HCT116 (cell line): ENCODE measurements around the gene HES5. TPM values are rescaled to one million over a fixed set of nuclear protein-coding genes. Genes with fewer than 3 reads are reported as not detected.
A peak's percentile ranks its signal among the peaks of the same experiment; 100 is the strongest.

Source experiments
- ATAC-seq: fragments of 200-7000 bp; cut with Tn5 transposase; 2 replicates; pipeline ENCODE4 v1.9.1; 2020; ENCODE audit warnings: mild to moderate bottlenecking, moderate library complexity
- BruUV-seq: library from RNA; stranded (reverse); fragments of 400-500 nt; replicated peaks from 2 replicates; lab custom pipeline; 2021; lab: Mats Ljungman, UMichigan
- CTCF ChIA-PET: fragments of 300-600 bp; sonication (Branson Sonifier 250); formaldehyde crosslinking; loops from one replicate; lab custom pipeline; 2021; ENCODE audit warnings: antibody characterized with exemption; lab: Charles Lee
- POLR2A ChIA-PET: fragments of 300-600, 350-600 bp; sonication (Branson Sonifier 250); formaldehyde crosslinking; loops from one replicate; lab custom pipeline; 2021; ENCODE audit warnings: antibody characterized with exemption; lab: Charles Lee
- RAD21 ChIA-PET, 2 experiments: fragments of 300-600 bp; sonication (Branson Sonifier 250); formaldehyde crosslinking; loops; one replicate each; lab custom pipeline; 2023; ENCODE audit warnings: low total read pairs in 2 of 2; ENCODE audit not compliant: uncharacterized antibody in 2 of 2, unreplicated experiment in 2 of 2, low non-redundant PET in 1 of 2; lab: Charles Lee
- DNase-seq: peaks from one replicate; pipeline ENCODE4 v3.0.0-alpha.2; 2010; ENCODE audit warnings: low read depth, low spot score
- H2AFZ ChIP-seq: fragments of 200-600 bp; shearing (Covaris generic), sonication (generic); 2 replicates; pipeline ENCODE4 v1.6.1; 2017; ENCODE audit warnings: low read depth, mixed run types, mixed read lengths, antibody characterized with exemption, low read length; ENCODE audit not compliant: poor library complexity, severe bottlenecking
- H3K27ac ChIP-seq: 2 replicates; pipeline ENCODE4 v1.5.1; 2012; ENCODE audit warnings: low read depth, low read length
- H3K27me3 ChIP-seq: fragments of 200-600 bp; sonication (generic); 2 replicates; pipeline ENCODE4 v1.6.1; 2016; ENCODE audit warnings: mixed run types, low read length, mixed read lengths; ENCODE audit not compliant: insufficient read depth
- H3K36me3 ChIP-seq, 2 experiments: fragments of 200-500 bp in 1 of 2; fragments of 200-600 bp in 1 of 2; sonication (Bioruptor generic) in 1 of 2; sonication (generic) in 1 of 2; 2 replicates each; pipeline versions ENCODE4 v1.5.1 to v1.6.1; 2014 to 2016; ENCODE audit warnings: low read length in 2 of 2, inconsistent platforms in 1 of 2, mixed read lengths in 1 of 2, mixed run types in 1 of 2; ENCODE audit not compliant: insufficient read depth in 2 of 2, control insufficient read depth in 1 of 2
- H3K4me1 ChIP-seq, 2 experiments: fragments of 200-600 bp in 1 of 2; sonication (generic) in 1 of 2; 2 replicates each; pipeline versions ENCODE4 v1.5.1 to v1.6.1; 2012 to 2017; ENCODE audit warnings: low read length in 2 of 2, inconsistent platforms in 1 of 2, mild to moderate bottlenecking in 1 of 2, mixed read lengths in 1 of 2, mixed run types in 1 of 2, moderate library complexity in 1 of 2; ENCODE audit not compliant: insufficient read depth in 2 of 2, control insufficient read depth in 1 of 2
- H3K4me2 ChIP-seq: fragments of 200-600 bp; sonication (generic); 2 replicates; pipeline ENCODE4 v1.6.1; 2017; ENCODE audit warnings: mixed run types, low read length, mixed read lengths
- H3K4me3 ChIP-seq, 2 experiments: fragments of 200-600 bp in 1 of 2; sonication (generic) in 1 of 2; replicated peaks in 1 of 2; 2 replicates each; pipeline ENCODE4 v1.5.1; 2011 to 2016; ENCODE audit warnings: low read length in 2 of 2, control low read depth in 1 of 2, low read depth in 1 of 2, mild to moderate bottlenecking in 1 of 2, mixed read lengths in 1 of 2, mixed run types in 1 of 2
- H3K79me2 ChIP-seq: fragments of 200-600 bp; sonication (generic); 2 replicates; pipeline ENCODE4 v1.6.1; 2017; ENCODE audit warnings: mild to moderate bottlenecking, mixed run types, low read length, moderate library complexity, mixed read lengths; ENCODE audit not compliant: insufficient read depth
- H3K9ac ChIP-seq: fragments of 200-600 bp; sonication (generic); 2 replicates; pipeline ENCODE4 v1.6.1; 2016; ENCODE audit warnings: low read length, mixed read lengths
- H3K9me2 ChIP-seq: fragments of 200-600 bp; sonication (generic), shearing (Covaris generic); 2 replicates; pipeline ENCODE4 v1.6.1; 2017; ENCODE audit warnings: mixed run types, mild to moderate bottlenecking, moderate library complexity; ENCODE audit not compliant: insufficient read depth
- H3K9me3 ChIP-seq, 2 experiments: fragments of 200-500 bp in 1 of 2; fragments of 200-600 bp in 1 of 2; sonication (Bioruptor generic) in 1 of 2; sonication (generic) in 1 of 2; 2 replicates each; pipeline ENCODE4 v1.6.1; 2014 to 2017; ENCODE audit warnings: low read length in 2 of 2, mixed read lengths in 2 of 2, inconsistent platforms in 1 of 2, low read depth in 1 of 2, mild to moderate bottlenecking in 1 of 2, mixed run types in 1 of 2, moderate library complexity in 1 of 2; ENCODE audit not compliant: control insufficient read depth in 1 of 2, insufficient read depth in 1 of 2
- H4K20me1 ChIP-seq: fragments of 200-600 bp; sonication (generic), shearing (Covaris generic); 2 replicates; pipeline ENCODE4 v1.6.1; 2017; ENCODE audit warnings: mixed run types, mild to moderate bottlenecking, moderate library complexity; ENCODE audit not compliant: insufficient read depth
- ATF3 ChIP-seq: IDR thresholded peaks from 2 replicates; pipeline ENCODE4 v1.6.1; 2012
- JUND ChIP-seq: IDR thresholded peaks from 2 replicates; pipeline ENCODE4 v1.6.1; 2012
- MAX ChIP-seq: IDR thresholded peaks from 2 replicates; pipeline ENCODE4 v1.6.1; 2012
- POLR2A ChIP-seq: IDR thresholded peaks from 2 replicates; pipeline ENCODE4 v1.7.0; 2011; ENCODE audit warnings: borderline replicate concordance; ENCODE audit not compliant: insufficient read depth, insufficient read length; ENCODE audit errors: extremely low read depth
- POLR2AphosphoS5 ChIP-seq: IDR thresholded peaks from 2 replicates; pipeline ENCODE4 v1.6.1; 2011; ENCODE audit warnings: mild to moderate bottlenecking, low read depth, low read length, moderate library complexity
- SRF ChIP-seq: IDR thresholded peaks from 2 replicates; pipeline ENCODE4 v1.6.1; 2012; ENCODE audit warnings: low read depth
- ZBTB33 ChIP-seq: IDR thresholded peaks from 2 replicates; pipeline ENCODE4 v1.6.1; 2011; ENCODE audit warnings: mild to moderate bottlenecking, low read length, moderate library complexity; ENCODE audit not compliant: insufficient replicate concordance; ENCODE audit errors: extremely low read depth
- intact Hi-C: fragments of 100-400 bp; cut with micrococcal nuclease; formaldehyde crosslinking; loops from 2 replicates; pipeline ENCODE4 v1.10.0; 2022
- total RNA-seq: library from RNA; stranded (reverse); gene quantifications from one replicate; pipeline ENCODE4 v1.2.1, GENCODE V29; 2021; ENCODE audit not compliant: unreplicated experiment

HES5 gene
- total RNA-seq, 1 experiment from 2014 or later = not detected

DNA sequence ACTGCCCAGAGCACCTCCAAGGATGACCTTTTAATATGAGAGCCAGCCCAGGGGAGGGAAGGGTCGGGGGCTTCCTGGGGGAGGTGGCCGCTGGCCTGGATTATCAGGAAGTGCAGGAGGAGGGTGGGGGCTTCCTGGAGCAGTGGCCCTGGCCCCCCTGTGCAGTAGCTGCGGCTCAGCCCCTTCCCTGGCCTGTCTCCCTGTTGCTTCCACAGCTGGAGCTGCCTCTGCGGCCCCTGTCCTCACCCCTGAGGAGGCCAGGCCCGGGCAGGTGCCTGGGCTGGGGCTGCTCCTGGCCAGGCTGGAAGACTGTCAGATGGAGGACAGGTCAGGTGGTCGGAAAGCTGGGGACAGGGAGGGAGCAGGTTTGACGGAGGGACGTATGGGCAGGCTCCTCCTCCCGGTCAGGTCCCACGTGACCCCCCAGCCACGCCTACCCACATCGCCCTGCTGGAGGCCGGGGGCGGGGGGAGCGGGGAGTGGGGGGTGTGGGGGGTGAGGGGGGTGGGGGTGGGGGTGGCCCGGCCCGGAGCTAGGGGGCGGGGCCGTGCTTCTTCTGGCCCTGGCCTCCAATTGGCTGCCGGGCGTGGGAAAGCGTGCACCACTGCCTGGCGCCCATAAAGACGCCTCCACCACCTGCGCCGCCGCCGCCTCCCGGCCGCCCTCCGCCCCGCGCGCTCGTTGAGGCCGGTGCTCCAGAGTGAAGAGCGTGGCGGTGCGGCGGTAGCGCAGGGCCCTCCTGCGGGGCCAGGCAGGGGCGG lies 15.9 kb upstream of the HES5 start:
- ATAC-seq (peak; percentile 75), DNase-seq (peak; percentile 82)
- Histone ChIP-seq H3K4me3 (peak overlapping the region; percentile 66 to 70), H2AFZ (no peak overlapping the region), H3K4me1 (peaks cover 24 to 51% of the 10 kb centered on the region in 2 experiments), H4K20me1 (no peaks in the 10 kb centered on the region), H3K79me2 (no peaks in the 10 kb centered on the region), H3K36me3 (no peaks in the 10 kb centered on the region), H3K27ac (peak overlapping the region; percentile 93), H3K27me3 (no peaks in the 10 kb centered on the region), H3K4me2 (peak overlapping the region; percentile 97), H3K9me2 (no peaks in the 10 kb centered on the region), H3K9me3 (no peaks in the 10 kb centered on the region), H3K9ac (peak overlapping the region; percentile 82)
- ChIA-PET RAD21 (interaction anchor here (0.7 to 1.2 kb wide), 6 partner anchors 16 to 351 kb away, joined by 3 to 5 read pairs (median 4); partner anchors contain the start of genes PANK4 (in 2 of the 2), FAAP20 (in 1 of the 2) and PRXL2B (in 1 of the 2)), CTCF (interaction anchor here (0.9 to 2.4 kb wide), 6 partner anchors 11 to 351 kb away, joined by 3 to 13 read pairs (median 6); partner anchors contain the start of genes FAAP20, PANK4 and PRXL2B), POLR2A (interaction anchor here (0.6 to 1.6 kb wide), 8 partner anchors 11 to 347 kb away, joined by 3 to 13 read pairs (median 3); partner anchors contain the start of genes PANK4 and PEX10)
- no TSS peak for BruUV-seq
- intact Hi-C loops = loop anchor here (2.0 kb wide), 1 partner anchor 97 kb away; no protein-coding TSS in a partner anchor
- TF ChIP-seq POLR2AphosphoS5 (peak; percentile 91), ZBTB33 (peak; percentile 24), POLR2A (peak; percentile 69), JUND (no peak), MAX (no peak), ATF3 (no peak), SRF (no peak)
